Stomach smooth muscle (tissue), 2 donors: Measurements from ENCODE around the gene PTPRZ1.

Experiments used
- H3K27ac ChIP-seq: one replicate; pipeline ENCODE4 v1.7.0; 2013; ENCODE audit warnings: mild to moderate bottlenecking, low read length, inconsistent platforms
- H3K27me3 ChIP-seq, 2 donors: one replicate each; pipeline ENCODE4 v1.7.0; 2013; ENCODE audit warnings: low read length in 2 of 2; ENCODE audit not compliant: insufficient read depth in 2 of 2, control insufficient read depth in 1 of 2
- H3K36me3 ChIP-seq, 2 donors: one replicate each; pipeline ENCODE4 v1.7.0; 2013; ENCODE audit warnings: low read length in 2 of 2; ENCODE audit not compliant: control insufficient read depth in 2 of 2, insufficient read depth in 2 of 2
- H3K4me1 ChIP-seq: one replicate; pipeline ENCODE4 v1.7.0; 2013; ENCODE audit warnings: low read length; ENCODE audit not compliant: control insufficient read depth, insufficient read depth
- H3K4me3 ChIP-seq, 2 donors: one replicate each; pipeline ENCODE4 v1.7.0; 2013; ENCODE audit warnings: low read length in 2 of 2
- H3K9ac ChIP-seq, 2 donors: one replicate each; pipeline ENCODE4 v1.7.0; 2013; ENCODE audit warnings: low read length in 2 of 2, mild to moderate bottlenecking in 1 of 2
- H3K9me3 ChIP-seq, 2 donors: one replicate each; pipeline ENCODE4 v1.7.0; 2013; ENCODE audit warnings: low read length in 2 of 2; ENCODE audit not compliant: control insufficient read depth in 2 of 2
- donor health status: healthy.
- donor health status: Pancreatic carcinoma.

The PTPRZ1 gene

GRCh38 chr7:121890833-121891232, 17.9 kb downstream of the PTPRZ1 start:
- no peak overlapping the region for H3K9ac ChIP-seq
- H3K27me3 ChIP-seq = no peaks in the 10 kb centered on the region
- H3K27ac ChIP-seq = no peak overlapping the region
- no peaks in the 10 kb centered on the region for H3K9me3 ChIP-seq
- H3K4me1 ChIP-seq = no peaks in the 10 kb centered on the region
- no peaks in the 10 kb centered on the region for H3K36me3 ChIP-seq
- H3K4me3 ChIP-seq = no peak overlapping the region

- Histone ChIP-seq H3K4me1 (no peaks in the 10 kb centered on the region), H3K9ac (no peak overlapping the region), H3K36me3 (no peaks in the 10 kb centered on the region), H3K4me3 (no peak overlapping the region), H3K27ac (no peak overlapping the region), H3K9me3 (no peaks in the 10 kb centered on the region), H3K27me3 (no peaks in the 10 kb centered on the region)
Observed at GRCh38 chr7:121891731-121892130, 18.8 kb downstream of the PTPRZ1 start.

GRCh38 chr7:121901026-121901425, 28.1 kb downstream of the PTPRZ1 start:
- H3K27me3 ChIP-seq = no peaks in the 10 kb centered on the region
- no peak overlapping the region for H3K4me3 ChIP-seq
- H3K36me3 ChIP-seq = no peaks in the 10 kb centered on the region
- no peak overlapping the region for H3K9ac ChIP-seq
- no peaks in the 10 kb centered on the region for H3K9me3 ChIP-seq
- H3K27ac ChIP-seq = no peak overlapping the region
- H3K4me1 ChIP-seq = no peaks in the 10 kb centered on the region

GRCh38 chr7:121904120-121904519, 31.2 kb downstream of the PTPRZ1 start:
- no peak overlapping the region for H3K9ac ChIP-seq
- H3K4me3 ChIP-seq = no peak overlapping the region
- no peaks in the 10 kb centered on the region for H3K36me3 ChIP-seq
- H3K4me1 ChIP-seq = no peaks in the 10 kb centered on the region
- no peaks in the 10 kb centered on the region for H3K9me3 ChIP-seq
- H3K27ac ChIP-seq = no peak overlapping the region
- no peaks in the 10 kb centered on the region for H3K27me3 ChIP-seq

GRCh38 chr7:121908042-121908441, 35.1 kb downstream of the PTPRZ1 start:
- Histone ChIP-seq H3K36me3 (no peaks in the 10 kb centered on the region), H3K27me3 (no peaks in the 10 kb centered on the region), H3K9ac (no peak overlapping the region)

GRCh38 chr7:121909716-121910345, 36.9 kb downstream of the PTPRZ1 start:
- Histone ChIP-seq H3K4me1 (no peaks in the 10 kb centered on the region), H3K27me3 (no peaks in the 10 kb centered on the region)

More at GRCh38 chr7:121908042-121908441, 35.1 kb downstream of the PTPRZ1 start:
- H3K4me3 ChIP-seq = no peak overlapping the region
- no peak overlapping the region for H3K27ac ChIP-seq
- no peaks in the 10 kb centered on the region for H3K9me3 ChIP-seq
- H3K4me1 ChIP-seq = no peaks in the 10 kb centered on the region

GRCh38 chr7:121913947-121914675, 41.1 kb downstream of the PTPRZ1 start:
- Histone ChIP-seq H3K4me1 (no peaks in the 10 kb centered on the region), H3K9me3 (no peaks in the 10 kb centered on the region), H3K27me3 (no peaks in the 10 kb centered on the region), H3K27ac (no peak overlapping the region), H3K36me3 (no peaks in the 10 kb centered on the region), H3K4me3 (no peak overlapping the region), H3K9ac (no peak overlapping the region)

More at GRCh38 chr7:121909716-121910345, 36.9 kb downstream of the PTPRZ1 start:
- Histone ChIP-seq H3K4me3 (no peak overlapping the region), H3K9me3 (no peaks in the 10 kb centered on the region), H3K9ac (no peak overlapping the region), H3K27ac (no peak overlapping the region), H3K36me3 (no peaks in the 10 kb centered on the region)

- Histone ChIP-seq H3K4me3 (no peak overlapping the region), H3K9ac (no peak overlapping the region), H3K9me3 (no peaks in the 10 kb centered on the region), H3K27me3 (no peaks in the 10 kb centered on the region), H3K4me1 (no peaks in the 10 kb centered on the region), H3K27ac (no peak overlapping the region), H3K36me3 (no peaks in the 10 kb centered on the region)
Observed at GRCh38 chr7:121914676-121915279, 41.8 kb downstream of the PTPRZ1 start.

- Histone ChIP-seq H3K36me3 (no peaks in the 10 kb centered on the region), H3K27me3 (no peaks in the 10 kb centered on the region), H3K27ac (no peak overlapping the region), H3K9me3 (no peaks in the 10 kb centered on the region), H3K4me1 (no peaks in the 10 kb centered on the region), H3K9ac (no peak overlapping the region), H3K4me3 (no peak overlapping the region)
Observed at GRCh38 chr7:121916211-121916610, 43.2 kb downstream of the PTPRZ1 start.

GRCh38 chr7:121919986-121920385, 47.0 kb downstream of the PTPRZ1 start:
- H3K4me3 ChIP-seq = no peak overlapping the region
- no peaks in the 10 kb centered on the region for H3K4me1 ChIP-seq
- no peak overlapping the region for H3K9ac ChIP-seq
- no peak overlapping the region for H3K27ac ChIP-seq
- H3K9me3 ChIP-seq = no peaks in the 10 kb centered on the region
- H3K36me3 ChIP-seq = no peaks in the 10 kb centered on the region
- no peaks in the 10 kb centered on the region for H3K27me3 ChIP-seq
